Activated gamma-delta T cell (primary cell): Measurements from ENCODE around the gene ANO9.

Source experiments
- DNase-seq: peaks from one replicate; lab custom pipeline; 2025; lab: John Stamatoyannopoulos, UW

ANO9 gene

GRCh38 chr11:369336-370018, 72.3 kb downstream of the ANO9 start, which contains the start of gene B4GALNT4:
B4GALNT4 (plus strand) TSS chr11:369499; CDS start chr11:369804, 305 bp downstream.
- DNase-seq = peak; percentile 35

DNA sequence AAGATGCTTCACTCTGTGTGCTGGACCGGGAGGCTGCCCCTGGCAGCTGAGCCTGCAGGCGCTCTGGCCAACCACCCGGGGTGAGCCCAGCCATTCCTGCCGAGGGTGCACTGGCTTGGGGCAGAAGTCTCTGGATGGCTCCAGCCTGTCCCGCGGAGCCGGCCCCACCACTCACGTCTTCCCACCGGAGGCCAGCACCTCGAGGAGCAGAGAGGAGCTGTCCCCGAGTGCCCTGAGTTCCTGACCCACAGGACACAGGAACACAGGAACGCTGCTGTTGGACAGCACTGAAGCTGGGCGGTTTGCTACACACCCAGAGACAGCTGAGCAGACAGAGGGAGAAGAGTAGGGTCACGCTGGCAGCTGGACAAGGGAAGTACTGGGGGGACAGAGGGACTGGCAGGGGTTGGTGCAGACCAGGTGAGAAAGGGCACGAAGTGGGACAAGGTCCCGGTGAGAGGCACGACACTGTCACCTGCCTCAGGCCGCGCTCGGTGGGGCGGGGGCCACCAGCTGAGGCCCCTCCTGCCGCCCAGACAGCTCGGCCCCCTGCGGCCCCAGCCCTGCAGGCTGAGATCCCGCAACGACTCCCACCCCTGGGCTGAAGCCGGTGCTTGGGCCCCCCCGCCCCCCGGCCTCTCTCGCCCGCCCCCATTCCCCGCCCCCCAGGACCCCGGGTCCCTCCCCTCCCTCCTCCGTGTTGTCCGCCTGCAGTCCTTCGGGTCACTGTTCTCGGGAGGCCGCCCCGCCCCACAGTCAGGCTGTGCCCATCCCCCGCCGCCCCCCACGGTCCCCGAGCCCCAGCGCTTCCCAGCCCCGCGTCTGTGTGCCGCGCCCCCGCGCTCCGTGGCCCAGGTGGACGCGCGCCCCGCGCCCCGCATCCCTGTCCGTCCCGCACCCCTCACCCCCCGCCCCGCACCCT, 73.1 kb downstream of the ANO9 start:
- no peak for DNase-seq

DNA sequence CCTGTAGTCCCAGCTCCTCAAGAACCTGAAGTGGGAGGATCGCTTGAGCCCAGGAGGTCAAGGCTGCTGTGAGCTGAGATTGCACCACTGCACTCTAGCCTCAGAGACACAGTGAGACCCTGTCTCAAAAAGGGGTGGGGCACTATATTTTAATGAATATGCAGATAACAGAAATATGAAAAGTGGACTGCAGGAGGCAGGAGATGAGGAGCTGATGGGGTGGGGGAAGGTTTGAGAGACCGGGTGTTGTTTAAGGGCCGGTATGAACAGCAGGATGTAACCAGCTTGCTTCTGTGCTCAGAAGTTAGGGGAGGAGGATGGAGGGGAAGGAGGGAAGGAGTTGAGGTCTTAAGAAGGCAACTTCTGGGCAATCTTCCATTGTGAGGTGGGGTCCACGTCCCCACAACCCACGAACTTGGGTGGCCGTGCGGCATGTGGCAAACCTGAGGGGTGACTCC, 73.8 kb downstream of the ANO9 start:
- no peak for DNase-seq
